Endothelial cell of umbilical vein (primary cell): ENCODE results near the gene GSTM4. TPM values are rescaled to one million over a fixed set of nuclear protein-coding genes. Genes with fewer than 3 reads are reported as not detected.

Experiments used
- BruUV-seq: library from RNA; stranded (reverse); fragments of 400-500 nt; replicated peaks from 2 replicates; lab custom pipeline; 2021; lab: Mats Ljungman, UMichigan
- CTCF ChIA-PET: fragments of 300-600, 350-600 bp; sonication (Branson Sonifier 250); formaldehyde crosslinking; loops from one replicate; lab custom pipeline; 2021; ENCODE audit warnings: antibody characterized with exemption, inconsistent platforms; lab: Charles Lee
- POLR2A ChIA-PET: fragments of 300-600, 350-600 bp; sonication (Branson Sonifier 250); formaldehyde crosslinking; loops from one replicate; lab custom pipeline; 2021; ENCODE audit warnings: antibody characterized with exemption, inconsistent platforms; lab: Charles Lee
- DNase-seq: peaks from one replicate; pipeline ENCODE4 v3.0.0-alpha.2; 2011; ENCODE audit warnings: low read depth, low spot score
- FAIRE-seq: peaks from 2 replicates; lab custom pipeline; 2011; peaks lifted over from hg19 to GRCh38; lab: Jason Lieb, UNC
- H2AFZ ChIP-seq: 2 replicates; pipeline ENCODE4 v1.6.0; 2012; ENCODE audit warnings: low read depth, low read length, control low read depth, inconsistent platforms
- H3K27ac ChIP-seq: 2 replicates; pipeline ENCODE4 v1.5.1; 2011; ENCODE audit warnings: low read depth, mild to moderate bottlenecking, control low read depth, low read length, moderate library complexity; ENCODE audit not compliant: insufficient read depth
- H3K27me3 ChIP-seq, 2 experiments: 2 replicates each; pipeline versions ENCODE4 v1.6.0 to v1.6.1; 2011; ENCODE audit warnings: low read length in 2 of 2, mixed read lengths in 1 of 2; ENCODE audit not compliant: control insufficient read depth in 2 of 2, insufficient read depth in 2 of 2
- H3K36me3 ChIP-seq, 2 experiments: 2 replicates in 1 of 2; 3 replicates in 1 of 2; pipeline ENCODE4 v1.5.1; 2011; ENCODE audit warnings: low read length in 2 of 2, mild to moderate bottlenecking in 1 of 2, moderate library complexity in 1 of 2; ENCODE audit not compliant: control insufficient read depth in 2 of 2, insufficient read depth in 2 of 2; ENCODE audit errors: extremely low read depth in 1 of 2
- H3K4me1 ChIP-seq: 3 replicates; pipeline ENCODE4 v1.5.1; 2011; ENCODE audit warnings: mild to moderate bottlenecking, low read length; ENCODE audit not compliant: control insufficient read depth, insufficient read depth; ENCODE audit errors: extremely low read depth
- H3K4me2 ChIP-seq: 2 replicates; pipeline ENCODE4 v1.6.1; 2011; ENCODE audit warnings: low read length, control low read depth, mixed read lengths; ENCODE audit not compliant: insufficient read depth
- H3K4me3 ChIP-seq, 3 experiments: fragments of 200-600 bp in 1 of 3; sonication (generic), shearing (Covaris generic) in 1 of 3; replicated peaks in 1 of 3; 2 replicates each; pipeline ENCODE4 v1.5.1; 2011 to 2016; ENCODE audit warnings: control low read depth in 3 of 3, low read length in 3 of 3, mild to moderate bottlenecking in 2 of 3, inconsistent platforms in 1 of 3, low read depth in 1 of 3, moderate library complexity in 1 of 3; ENCODE audit not compliant: insufficient read depth in 1 of 3
- H3K79me2 ChIP-seq: 2 replicates; pipeline ENCODE4 v1.6.0; 2012; ENCODE audit warnings: low read length, inconsistent platforms; ENCODE audit not compliant: control insufficient read depth, insufficient read depth
- H3K9ac ChIP-seq: replicated peaks from 2 replicates; pipeline ENCODE3; 2011; ENCODE audit warnings: low read length, control low read depth; ENCODE audit not compliant: insufficient read depth; ENCODE audit errors: extremely low read depth
- H3K9me1 ChIP-seq: replicated peaks from 3 replicates; pipeline ENCODE4 v1.6.0; 2011; ENCODE audit warnings: mild to moderate bottlenecking, low read length; ENCODE audit not compliant: control insufficient read depth, insufficient read depth; ENCODE audit errors: extremely low read depth
- H3K9me3 ChIP-seq: replicated peaks from 2 replicates; pipeline ENCODE4 v1.5.1; 2012; ENCODE audit warnings: low read length, inconsistent platforms; ENCODE audit not compliant: control insufficient read depth, insufficient read depth
- H4K20me1 ChIP-seq: replicated peaks from 2 replicates; pipeline ENCODE3; 2011; ENCODE audit warnings: mild to moderate bottlenecking, low read length; ENCODE audit not compliant: control insufficient read depth, insufficient read depth; ENCODE audit errors: extremely low read depth
- FOS ChIP-seq: IDR thresholded peaks from 2 replicates; pipeline ENCODE4 v1.6.1; 2011; ENCODE audit warnings: mild to moderate bottlenecking, low read length, moderate library complexity, borderline replicate concordance; ENCODE audit not compliant: insufficient read depth
- GATA2 ChIP-seq: IDR thresholded peaks from 2 replicates; pipeline ENCODE4 v1.7.0; 2011; ENCODE audit warnings: low read depth, mild to moderate bottlenecking, moderate library complexity, mixed read lengths, low read length; ENCODE audit not compliant: insufficient read length, insufficient read depth
- JUN ChIP-seq: IDR thresholded peaks from 2 replicates; pipeline ENCODE4 v1.6.1; 2011; ENCODE audit warnings: borderline replicate concordance, low read depth; ENCODE audit not compliant: insufficient read length, insufficient read depth
- MYC ChIP-seq: IDR thresholded peaks from one replicate; pipeline ENCODE4 v1.6.1; 2011; ENCODE audit warnings: mild to moderate bottlenecking, low read depth, low read length
- POLR2A ChIP-seq: IDR thresholded peaks from 2 replicates; pipeline ENCODE4 v1.6.1; 2012; ENCODE audit warnings: low read depth, mild to moderate bottlenecking, control low read depth, low read length
- dilution Hi-C: fragments of 300-500 bp; cut with MboI; formaldehyde crosslinking; loops from one replicate; pipeline ENCODE4 v1.15.0; 2019; ENCODE audit warnings: low sequenced_read_pairs; ENCODE audit not compliant: extremely low pct_ligation_motif_present
- intact Hi-C: fragments of 100-400 bp; cut with micrococcal nuclease; formaldehyde crosslinking; loops from one replicate; pipeline ENCODE4 v1.10.0; 2022
- polyA plus RNA-seq, 4 experiments: library from polyadenylated mRNA; depleted of rRNA in 3 of 4; stranded (reverse) in 3 of 4; unstranded in 1 of 4; fragments of >200 nt; gene quantifications; 2 replicates each; pipeline versions ENCODE4 v1.2.1 to v1.2.3, GENCODE V29; 2011 to 2012; ENCODE audit warnings: missing spikeins in 1 of 4
- total RNA-seq: library from RNA; stranded (reverse); gene quantifications from 2 replicates; pipeline ENCODE4 v1.2.3, GENCODE V29; 2021
- TF ChIP-seq, protein P1 (sequence below), 2 donors: IDR thresholded peaks; 1 replicate in 1 of 2; 2 replicates in 1 of 2; pipeline ENCODE4 v1.5.1; 2011; ENCODE audit warnings: low read length in 2 of 2, mild to moderate bottlenecking in 2 of 2, moderate library complexity in 2 of 2, control low read depth in 1 of 2, inconsistent platforms in 1 of 2, low read depth in 1 of 2; ENCODE audit not compliant: insufficient read depth in 1 of 2; ENCODE audit errors: extremely low read depth in 1 of 2
- TF ChIP-seq, protein P2 (sequence below): IDR thresholded peaks from 2 replicates; pipeline ENCODE4 v1.6.1; 2011; ENCODE audit not compliant: insufficient read depth, insufficient read length

The GSTM4 gene
- total and polyA plus RNA-seq, 2 donors (not counting 3 experiments of a cell fraction or from before 2014, with no cell fraction given) = 9.5 to 11.6 TPM

DNA sequence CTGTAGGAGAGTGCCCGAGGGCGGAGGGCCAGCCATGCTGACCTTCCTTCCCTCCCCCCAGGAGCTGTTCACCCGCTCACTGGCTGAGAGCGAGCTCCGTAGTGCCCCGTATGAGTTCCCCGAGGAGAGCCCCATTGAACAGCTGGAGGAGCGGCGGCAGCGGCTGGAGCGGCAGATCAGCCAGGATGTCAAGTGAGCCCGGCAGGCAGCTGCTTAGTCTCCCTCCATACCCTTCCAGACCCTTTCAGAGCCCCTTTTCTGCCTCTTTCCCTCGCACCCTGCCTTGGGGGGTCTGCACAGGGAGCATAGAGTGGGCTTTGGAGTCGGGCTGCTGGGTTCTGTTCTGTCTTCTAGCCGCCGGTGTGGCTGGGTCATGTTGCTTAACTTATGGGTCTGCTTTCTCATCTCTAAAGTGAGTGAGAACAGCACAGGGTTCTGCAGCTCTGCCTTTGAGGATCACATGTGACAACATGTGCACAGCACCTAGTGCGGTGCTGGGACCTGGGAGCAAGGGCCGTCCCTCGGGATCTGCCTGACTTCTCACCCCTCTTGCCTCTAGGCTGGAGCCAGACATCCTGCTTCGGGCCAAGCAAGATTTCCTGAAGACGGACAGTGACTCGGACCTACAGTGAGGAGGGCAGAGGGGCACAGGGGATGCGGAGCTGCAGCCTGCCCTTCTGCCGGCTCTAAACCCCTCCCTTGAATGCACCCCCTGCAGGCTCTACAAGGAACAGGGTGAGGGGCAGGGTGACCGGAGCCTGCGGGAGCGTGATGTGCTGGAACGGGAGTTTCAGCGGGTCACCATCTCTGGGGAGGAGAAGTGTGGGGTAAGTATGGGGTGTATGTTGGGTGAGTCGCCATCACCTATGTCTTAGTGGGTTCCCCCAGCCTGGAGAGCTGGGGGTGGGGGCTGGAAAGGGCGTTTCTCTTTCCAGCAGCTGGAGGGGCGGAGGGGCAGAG lies 30.0 kb upstream of the GSTM4 start:
- H3K9ac ChIP-seq = no peak overlapping the region
- H2AFZ ChIP-seq = no peak overlapping the region
- H3K27ac ChIP-seq = no peak overlapping the region
- intact Hi-C loops = no loop called here
- H3K9me1 ChIP-seq = no peaks in the 10 kb centered on the region
- H3K79me2 ChIP-seq = peaks cover 43% of the 10 kb centered on the region
- no peak overlapping the region for H3K4me3 ChIP-seq
- FAIRE-seq (no peak), DNase-seq (no peak)
- no peaks in the 10 kb centered on the region for H3K27me3 ChIP-seq
- dilution Hi-C loops = no loop called here
- no TSS peak for BruUV-seq
- peaks cover 4 to 35% of the 10 kb centered on the region in 2 experiments for H3K36me3 ChIP-seq
- ChIA-PET CTCF (interaction anchor here (1.8 to 3.3 kb wide), 3 partner anchors 9 to 80 kb away, joined by 4 to 23 read pairs (median 8); partner anchors contain the start of gene GNAI3), POLR2A (no interaction called here)
- H3K4me1 ChIP-seq = peaks cover 8% of the 10 kb centered on the region
- H4K20me1 ChIP-seq = no peaks in the 10 kb centered on the region
- no peak overlapping the region for H3K4me2 ChIP-seq
- H3K9me3 ChIP-seq = no peaks in the 10 kb centered on the region
- TF ChIP-seq, protein P1, sequence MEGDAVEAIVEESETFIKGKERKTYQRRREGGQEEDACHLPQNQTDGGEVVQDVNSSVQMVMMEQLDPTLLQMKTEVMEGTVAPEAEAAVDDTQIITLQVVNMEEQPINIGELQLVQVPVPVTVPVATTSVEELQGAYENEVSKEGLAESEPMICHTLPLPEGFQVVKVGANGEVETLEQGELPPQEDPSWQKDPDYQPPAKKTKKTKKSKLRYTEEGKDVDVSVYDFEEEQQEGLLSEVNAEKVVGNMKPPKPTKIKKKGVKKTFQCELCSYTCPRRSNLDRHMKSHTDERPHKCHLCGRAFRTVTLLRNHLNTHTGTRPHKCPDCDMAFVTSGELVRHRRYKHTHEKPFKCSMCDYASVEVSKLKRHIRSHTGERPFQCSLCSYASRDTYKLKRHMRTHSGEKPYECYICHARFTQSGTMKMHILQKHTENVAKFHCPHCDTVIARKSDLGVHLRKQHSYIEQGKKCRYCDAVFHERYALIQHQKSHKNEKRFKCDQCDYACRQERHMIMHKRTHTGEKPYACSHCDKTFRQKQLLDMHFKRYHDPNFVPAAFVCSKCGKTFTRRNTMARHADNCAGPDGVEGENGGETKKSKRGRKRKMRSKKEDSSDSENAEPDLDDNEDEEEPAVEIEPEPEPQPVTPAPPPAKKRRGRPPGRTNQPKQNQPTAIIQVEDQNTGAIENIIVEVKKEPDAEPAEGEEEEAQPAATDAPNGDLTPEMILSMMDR (IDR thresholded peaks at IDR 0.05; ENCODE audit: extremely low read depth in 1 of 2, insufficient read depth in 1 of 2, low read depth in 1 of 2, low read length in 2 of 2) = no peak
- TF ChIP-seq, protein P2, sequence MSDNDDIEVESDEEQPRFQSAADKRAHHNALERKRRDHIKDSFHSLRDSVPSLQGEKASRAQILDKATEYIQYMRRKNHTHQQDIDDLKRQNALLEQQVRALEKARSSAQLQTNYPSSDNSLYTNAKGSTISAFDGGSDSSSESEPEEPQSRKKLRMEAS = no peak
- TF ChIP-seq POLR2A = no peak
- TF ChIP-seq JUN = no peak
- TF ChIP-seq FOS = no peak
- no peak for TF ChIP-seq MYC
- TF ChIP-seq GATA2 = no peak
